ENCODE measurements around the gene ISM1. TPM values are rescaled to one million over a fixed set of nuclear protein-coding genes. Genes with fewer than 3 reads are reported as not detected.
A peak's percentile ranks its signal among the peaks of the same experiment; 100 is the strongest.

ISM1 gene
- total RNA-seq, 1 donor from 2014 or later: not detected

DNA sequence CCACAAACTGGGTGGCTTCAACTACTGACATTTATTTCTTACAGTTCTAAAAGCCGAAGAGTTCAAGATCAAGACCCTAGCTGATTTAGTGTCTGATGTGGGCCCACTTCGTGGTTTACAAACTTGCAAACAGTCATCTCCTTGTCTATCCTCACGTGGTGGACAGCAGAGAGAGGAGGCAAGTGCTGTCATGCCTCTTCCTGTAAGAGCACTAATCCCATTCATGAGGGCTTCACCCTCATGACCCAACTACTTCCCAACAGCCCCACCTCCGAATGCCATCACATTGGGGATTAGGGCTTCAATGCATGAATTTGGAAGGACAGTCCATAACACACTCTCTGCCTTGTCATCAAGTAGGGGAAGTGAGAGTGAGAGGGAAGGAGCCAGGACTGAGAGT, 15.6 kb upstream of the ISM1 start:
- DNase-seq (ENCODE audit: low read depth) (peak; percentile 49), FAIRE-seq (no peak)
- Histone ChIP-seq H3K36me3 (ENCODE audit: control insufficient read depth, insufficient read depth, low read length) (no peaks in the 10 kb centered on the region), H3K4me3 (ENCODE audit: low read depth, low read length) (no peak overlapping the region), H3K27me3 (ENCODE audit: control insufficient read depth, insufficient read depth, low read length) (no peaks in the 10 kb centered on the region)
- TF ChIP-seq, protein P1, sequence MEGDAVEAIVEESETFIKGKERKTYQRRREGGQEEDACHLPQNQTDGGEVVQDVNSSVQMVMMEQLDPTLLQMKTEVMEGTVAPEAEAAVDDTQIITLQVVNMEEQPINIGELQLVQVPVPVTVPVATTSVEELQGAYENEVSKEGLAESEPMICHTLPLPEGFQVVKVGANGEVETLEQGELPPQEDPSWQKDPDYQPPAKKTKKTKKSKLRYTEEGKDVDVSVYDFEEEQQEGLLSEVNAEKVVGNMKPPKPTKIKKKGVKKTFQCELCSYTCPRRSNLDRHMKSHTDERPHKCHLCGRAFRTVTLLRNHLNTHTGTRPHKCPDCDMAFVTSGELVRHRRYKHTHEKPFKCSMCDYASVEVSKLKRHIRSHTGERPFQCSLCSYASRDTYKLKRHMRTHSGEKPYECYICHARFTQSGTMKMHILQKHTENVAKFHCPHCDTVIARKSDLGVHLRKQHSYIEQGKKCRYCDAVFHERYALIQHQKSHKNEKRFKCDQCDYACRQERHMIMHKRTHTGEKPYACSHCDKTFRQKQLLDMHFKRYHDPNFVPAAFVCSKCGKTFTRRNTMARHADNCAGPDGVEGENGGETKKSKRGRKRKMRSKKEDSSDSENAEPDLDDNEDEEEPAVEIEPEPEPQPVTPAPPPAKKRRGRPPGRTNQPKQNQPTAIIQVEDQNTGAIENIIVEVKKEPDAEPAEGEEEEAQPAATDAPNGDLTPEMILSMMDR (IDR thresholded peaks at IDR 0.05; ENCODE audit: insufficient read depth, low read length, severe bottlenecking): no peak

DNA sequence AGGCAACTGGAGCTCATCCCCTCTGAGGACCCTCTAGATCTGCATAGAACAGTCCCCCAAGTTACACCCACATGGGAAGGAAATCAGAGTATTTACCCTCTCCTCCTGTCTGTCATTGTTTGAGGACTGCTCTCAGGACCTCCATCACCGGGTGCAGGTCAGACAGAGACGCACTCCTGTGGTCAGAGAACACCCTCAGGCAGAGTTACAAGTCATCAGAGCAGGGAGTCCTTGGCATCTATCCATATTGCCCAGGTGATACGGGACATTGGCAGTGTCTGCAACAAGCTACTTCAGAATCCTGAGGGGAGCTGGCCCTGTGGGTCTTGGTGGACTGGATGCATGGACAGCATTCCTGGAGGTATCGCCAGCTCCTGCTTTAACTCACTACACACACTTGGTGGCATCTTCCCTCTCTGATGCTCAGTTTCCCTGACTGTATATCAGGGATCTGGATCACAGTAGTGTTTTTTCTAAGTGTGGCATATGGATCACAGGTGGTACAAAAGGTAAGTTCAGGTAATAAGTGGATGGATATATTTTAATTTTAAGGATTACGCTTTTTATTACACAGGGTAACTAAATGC, 15.1 kb upstream of the ISM1 start:
- H3K27me3 ChIP-seq (ENCODE audit: control insufficient read depth, insufficient read depth, low read length): no peaks in the 10 kb centered on the region
- FAIRE-seq: peak; percentile 43

DNA sequence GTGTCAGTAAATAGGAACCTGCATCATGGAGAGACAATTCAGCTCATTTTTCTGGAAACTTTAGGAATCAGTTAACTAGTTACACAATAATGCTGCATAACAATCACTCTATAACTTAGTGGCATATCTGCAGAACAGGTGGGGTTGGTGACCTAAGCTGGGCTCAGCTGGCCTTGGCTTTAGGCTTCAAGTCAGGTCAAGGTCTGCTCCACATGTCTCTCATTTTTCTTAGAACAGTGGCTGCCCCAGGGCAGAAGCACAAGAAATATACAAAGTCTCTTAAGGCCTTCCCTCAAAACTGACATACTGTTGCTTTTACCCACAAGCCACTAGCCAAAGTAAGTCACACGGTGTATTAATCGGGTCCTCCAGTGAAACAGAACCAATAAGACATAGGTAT, 14.1 kb upstream of the ISM1 start:
- no peaks in the 10 kb centered on the region for H3K36me3 ChIP-seq (ENCODE audit: control insufficient read depth, insufficient read depth, low read length)
- H3K27me3 ChIP-seq (ENCODE audit: control insufficient read depth, insufficient read depth, low read length): no peaks in the 10 kb centered on the region
- DNase-seq (ENCODE audit: low read depth) (no peak), FAIRE-seq (no peak)
- TF ChIP-seq, protein P1 (IDR thresholded peaks at IDR 0.05; ENCODE audit: insufficient read depth, low read length, severe bottlenecking): no peak
- no peak overlapping the region for H3K4me3 ChIP-seq (ENCODE audit: low read depth, low read length)

More for the DNA sequence above, 15.1 kb upstream of the ISM1 start:
- Histone ChIP-seq H3K36me3 (ENCODE audit: control insufficient read depth, insufficient read depth, low read length) (no peaks in the 10 kb centered on the region), H3K4me3 (ENCODE audit: low read depth, low read length) (no peak overlapping the region)
- TF ChIP-seq, protein P1 (IDR thresholded peaks at IDR 0.05; ENCODE audit: insufficient read depth, low read length, severe bottlenecking): no peak
- DNase-seq (ENCODE audit: low read depth): peak; percentile 41

DNA sequence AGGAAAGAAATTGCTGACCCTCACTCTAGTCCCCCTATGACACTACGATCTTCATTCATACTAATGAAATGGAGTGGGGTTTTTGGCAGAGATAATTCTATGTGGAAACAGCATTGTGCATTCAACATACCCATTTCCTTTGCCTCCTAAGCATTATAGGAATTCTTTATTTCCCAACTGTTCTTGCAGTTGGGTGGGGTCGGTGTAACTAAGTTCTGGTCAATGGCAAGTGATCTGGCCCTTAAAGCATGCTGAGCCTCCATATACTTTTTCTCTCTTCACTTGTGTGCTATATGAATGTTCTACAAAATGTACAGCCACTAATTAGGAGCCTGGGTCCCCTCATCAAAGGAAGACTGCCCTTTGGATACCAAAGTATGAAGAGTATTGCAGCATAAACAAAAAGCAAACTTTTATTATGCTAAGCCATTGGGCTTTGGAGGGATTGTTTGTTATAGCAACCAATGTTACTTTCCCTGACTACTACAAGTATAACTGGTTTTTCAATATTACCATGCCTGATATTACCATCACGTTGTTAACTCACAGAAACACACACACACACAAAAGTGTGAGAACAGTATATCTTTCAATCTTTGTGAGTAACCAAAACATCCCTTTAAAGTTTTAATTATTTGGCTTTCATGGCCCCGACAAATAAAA, 9.0 kb upstream of the ISM1 start:
- DNase-seq (ENCODE audit: low read depth) (no peak), FAIRE-seq (no peak)
- Histone ChIP-seq H3K4me3 (ENCODE audit: low read depth, low read length) (no peak overlapping the region), H3K36me3 (ENCODE audit: control insufficient read depth, insufficient read depth, low read length) (no peaks in the 10 kb centered on the region), H3K27me3 (ENCODE audit: control insufficient read depth, insufficient read depth, low read length) (peaks cover 1% of the 10 kb centered on the region)
- TF ChIP-seq, protein P1 (IDR thresholded peaks at IDR 0.05; ENCODE audit: insufficient read depth, low read length, severe bottlenecking): no peak

DNA sequence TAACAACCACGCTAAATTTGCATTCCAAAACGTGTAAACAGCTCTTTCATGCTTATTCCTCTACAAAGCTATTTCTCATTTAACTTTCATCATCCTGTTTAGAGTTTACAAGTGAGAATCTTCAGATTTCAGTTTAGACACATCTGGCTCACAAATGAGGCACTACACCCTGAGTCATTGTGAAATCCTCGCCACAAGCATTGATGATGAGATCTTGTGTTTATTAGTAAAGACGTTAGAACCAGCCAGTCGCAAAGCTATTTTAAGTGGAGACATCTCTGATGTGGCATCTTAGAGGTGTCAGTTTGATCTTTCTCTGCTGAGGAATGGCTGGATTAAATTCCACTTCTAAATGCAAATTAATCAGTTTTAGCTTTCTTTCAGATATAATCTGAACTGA, 8.3 kb upstream of the ISM1 start:
- FAIRE-seq (no peak), DNase-seq (ENCODE audit: low read depth) (peak; percentile 17)
- no peak overlapping the region for H3K4me3 ChIP-seq (ENCODE audit: low read depth, low read length)
- H3K27me3 ChIP-seq (ENCODE audit: control insufficient read depth, insufficient read depth, low read length): peaks cover 1% of the 10 kb centered on the region
- H3K36me3 ChIP-seq (ENCODE audit: control insufficient read depth, insufficient read depth, low read length): no peaks in the 10 kb centered on the region
- TF ChIP-seq, protein P1 (IDR thresholded peaks at IDR 0.05; ENCODE audit: insufficient read depth, low read length, severe bottlenecking): no peak

Measured in bronchial epithelial cell (primary cell).